Omental fat pad (tissue), 4 donors: ENCODE measurements around the gene GTF2H2C. TPM values are rescaled to one million over a fixed set of nuclear protein-coding genes. Genes with fewer than 3 reads are reported as not detected.
"Not testable (repeated sequence)": the region's sequence is repeated elsewhere in the genome, so short reads cannot be mapped to it uniquely, and the experiment has no call there.

Source experiments
- ATAC-seq: fragments of 150-250 bp; one replicate; pipeline ENCODE4 v1.9.1; 2016; ENCODE audit warnings: mild to moderate bottlenecking, moderate library complexity; ENCODE audit not compliant: low FRiP score
- DNase-seq: peaks from one replicate; pipeline ENCODE4 v3.0.0-alpha.2; 2019; ENCODE audit warnings: low spot score
- small RNA-seq: library from RNA; depleted of rRNA; stranded (forward); fragments of <200 nt; gene quantifications from one replicate; pipeline ENCODE3, GENCODE V24; 2016
- total RNA-seq, 4 donors: library from RNA; depleted of rRNA; stranded (reverse); fragments of >200 nt; gene quantifications; one replicate each; pipeline ENCODE4 v1.1.0, GENCODE V29; 2016

Gene GTF2H2C
- total RNA-seq, 4 donors from 2014 or later = 18.7 to 34.4 (median 22.1) TPM

DNA sequence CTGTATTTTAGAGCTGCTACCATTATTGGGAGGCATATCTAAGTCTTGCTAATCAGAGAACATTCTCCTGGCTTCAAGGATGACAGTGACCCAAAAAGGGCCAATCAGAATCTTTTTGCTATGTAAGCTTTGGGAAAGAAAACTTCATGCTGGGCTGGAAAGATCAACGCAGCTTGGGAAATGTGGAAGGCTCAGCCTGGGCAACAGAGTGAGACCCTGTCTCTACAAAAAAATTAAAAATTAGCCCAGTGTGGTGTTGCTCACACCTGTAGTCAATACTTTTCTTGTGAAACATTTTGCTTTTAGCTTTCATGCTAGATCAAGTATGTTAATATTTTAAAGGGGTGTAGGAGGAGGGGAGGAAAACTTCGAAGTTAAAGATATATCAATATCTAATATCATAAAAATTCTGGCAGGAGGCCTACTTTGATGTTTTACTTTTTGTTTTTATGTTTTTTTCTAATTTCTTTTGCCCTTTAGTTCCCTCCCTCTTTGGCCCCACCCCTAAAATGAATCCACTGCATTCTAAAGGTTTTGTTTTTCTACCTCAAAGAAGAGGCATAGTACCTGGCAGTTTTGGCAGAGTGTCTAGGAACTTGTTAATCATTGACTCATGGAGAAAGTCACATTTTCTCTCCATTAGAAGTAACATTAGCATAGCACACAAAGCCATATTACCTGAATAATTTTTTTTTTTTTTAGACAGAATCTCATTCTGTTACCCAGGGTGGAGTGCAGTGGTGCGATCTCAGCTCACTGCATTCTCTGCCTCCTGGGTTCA lies 17.0 kb upstream of the GTF2H2C start:
- not testable (repeated sequence) for DNase-seq, ATAC-seq

DNA sequence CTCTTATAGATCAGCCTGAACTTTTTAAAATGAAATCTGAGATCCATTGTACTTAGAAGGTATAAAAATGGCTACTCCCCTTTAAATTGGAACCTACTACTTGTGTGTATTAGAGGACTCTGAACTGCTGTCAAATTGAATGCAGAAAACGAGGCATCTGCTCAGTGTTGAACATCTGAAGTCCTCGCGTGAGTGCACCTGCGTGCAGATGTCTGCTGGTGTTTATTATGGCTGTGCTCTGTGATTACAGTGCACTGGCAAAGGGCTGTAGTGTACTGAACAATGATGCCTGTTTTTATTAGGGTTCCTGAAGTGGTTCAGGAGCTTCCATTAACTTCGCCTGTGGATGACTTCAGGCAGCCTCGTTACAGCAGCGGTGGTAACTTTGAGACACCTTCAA lies 15.4 kb upstream of the GTF2H2C start:
- not testable (repeated sequence) for ATAC-seq, DNase-seq

DNA sequence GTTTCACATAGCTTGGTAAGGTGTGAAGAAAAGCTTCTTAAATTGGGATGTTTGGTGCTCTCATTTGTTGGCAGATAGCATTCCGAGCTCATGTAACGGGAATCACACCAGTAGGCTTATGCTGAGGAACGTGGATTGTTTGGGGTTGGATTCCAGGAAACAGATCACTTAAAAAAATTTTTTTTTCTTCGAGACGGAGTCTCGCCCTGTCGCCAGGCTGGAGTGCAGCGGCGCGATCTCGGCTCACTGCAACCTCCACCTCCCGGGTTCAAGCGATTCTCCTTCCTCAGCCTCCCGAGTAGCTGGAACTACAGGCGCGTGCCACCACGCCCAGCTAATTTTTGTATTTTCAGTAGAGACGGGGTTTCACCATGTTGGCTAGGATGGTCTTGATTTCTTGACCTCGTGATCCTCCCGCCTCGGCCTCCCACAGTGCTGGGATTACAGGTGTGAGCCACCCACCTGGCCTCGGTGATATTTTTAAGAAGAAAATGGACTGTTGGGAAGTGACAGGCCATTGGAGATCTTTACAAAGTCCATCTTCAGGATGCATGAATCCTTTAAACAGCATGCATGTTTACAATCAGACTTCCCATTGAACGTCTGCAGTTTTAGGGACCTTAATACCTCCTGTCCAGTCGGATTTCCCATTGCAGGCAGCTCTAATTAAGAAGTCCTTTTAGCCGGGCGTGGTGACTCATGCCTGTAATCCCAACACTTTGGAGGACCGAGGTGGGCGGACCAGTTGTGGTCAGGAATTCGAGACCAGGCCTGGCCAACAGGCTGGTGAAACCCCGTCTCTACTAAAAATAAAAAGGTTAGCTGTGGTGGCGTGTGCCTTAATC lies 818 bp downstream of the GTF2H2C start:
- DNase-seq, ATAC-seq: not testable (repeated sequence)

DNA sequence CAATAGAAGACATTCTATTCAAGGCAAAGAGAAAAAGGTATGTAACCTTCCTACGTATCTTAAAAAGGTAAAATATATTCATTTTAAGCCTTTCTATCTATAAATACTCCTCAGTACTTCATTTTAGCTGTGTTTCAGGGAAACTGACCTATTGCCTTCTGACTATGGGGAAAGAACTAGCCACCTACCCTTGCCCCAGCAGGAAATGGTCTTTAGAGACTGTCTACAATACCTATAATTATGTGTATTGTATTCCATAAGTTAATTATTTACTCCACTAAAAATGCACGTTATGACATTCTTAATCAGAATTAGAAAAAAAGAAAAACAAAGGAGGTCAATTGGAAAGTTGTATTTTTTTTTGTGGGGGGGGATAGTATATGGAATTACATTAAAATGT lies 6.2 kb downstream of the GTF2H2C start:
- not testable (repeated sequence) for DNase-seq, ATAC-seq

DNA sequence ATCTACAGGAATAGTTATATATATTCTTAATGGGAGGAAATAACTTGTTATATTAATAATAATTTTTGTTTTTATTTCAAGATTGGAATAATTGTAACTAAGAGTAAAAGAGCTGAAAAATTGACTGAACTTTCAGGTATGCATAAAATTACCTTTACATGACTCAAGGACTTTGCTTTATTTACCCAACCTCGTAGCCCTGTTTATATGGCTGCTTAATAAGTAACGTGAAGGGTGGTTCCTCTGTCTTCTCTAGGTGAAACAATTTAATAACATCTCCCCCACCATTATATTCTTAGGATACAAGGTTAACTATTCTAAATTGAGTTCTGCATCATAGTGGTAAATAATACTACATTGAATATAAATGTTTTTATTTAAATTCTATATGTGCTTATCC lies 8.1 kb downstream of the GTF2H2C start:
- ATAC-seq, DNase-seq: not testable (repeated sequence)

DNA sequence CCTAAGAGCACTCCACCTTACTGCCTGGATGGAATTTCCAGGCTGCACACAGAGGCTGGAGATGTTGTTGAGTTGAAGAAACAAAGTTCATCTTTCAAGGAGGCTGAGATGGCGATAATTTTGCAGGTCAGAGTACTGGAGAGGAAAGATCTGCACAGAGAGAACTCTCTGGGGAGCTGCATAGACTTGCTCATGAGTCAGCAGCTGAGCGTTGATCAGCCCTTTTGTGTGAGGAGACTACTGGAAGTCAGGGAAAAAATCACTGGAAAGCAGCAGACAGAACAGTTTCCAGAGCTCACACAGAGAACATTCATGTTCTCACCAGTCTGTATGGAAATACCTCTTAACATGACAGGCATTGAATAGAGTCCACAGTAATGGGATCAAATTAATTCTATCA lies 23.4 kb downstream of the GTF2H2C start:
- DNase-seq, ATAC-seq: not testable (repeated sequence)

DNA sequence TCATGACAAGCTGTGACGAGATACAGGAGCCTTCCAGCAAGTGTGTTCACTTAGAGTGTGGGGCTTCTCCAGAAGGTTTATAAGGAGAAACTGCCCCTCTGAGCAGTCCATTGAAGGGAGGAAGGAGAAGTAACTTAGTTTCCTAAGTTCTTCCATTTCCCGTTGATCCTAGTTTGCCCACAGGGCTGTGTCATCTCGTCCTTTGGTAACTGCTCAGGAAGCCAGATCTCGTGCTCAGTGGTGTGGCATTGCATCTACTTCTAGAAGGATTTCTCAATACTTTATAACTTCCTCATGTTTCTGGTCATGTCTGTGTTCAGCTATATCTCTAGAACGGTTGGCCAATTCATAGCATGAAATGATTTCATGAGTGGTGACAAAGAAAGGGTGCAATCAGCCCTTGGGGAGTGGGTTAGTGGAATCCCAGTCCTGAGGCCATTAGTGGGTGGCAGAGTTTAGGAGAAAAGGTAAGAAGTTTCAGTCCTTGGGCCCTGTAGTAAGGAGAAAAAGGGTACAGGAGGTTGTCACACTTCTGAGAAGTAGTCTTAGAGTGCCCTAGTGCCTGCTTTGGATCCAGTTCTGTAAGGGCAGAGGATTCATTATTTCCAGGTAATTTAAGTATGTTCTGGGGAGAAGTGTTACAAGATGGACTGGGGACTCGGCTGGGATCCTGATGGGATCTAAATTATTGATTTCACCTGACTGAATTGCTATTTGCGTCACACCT lies 36.3 kb downstream of the GTF2H2C start:
- DNase-seq, ATAC-seq: not testable (repeated sequence)

DNA sequence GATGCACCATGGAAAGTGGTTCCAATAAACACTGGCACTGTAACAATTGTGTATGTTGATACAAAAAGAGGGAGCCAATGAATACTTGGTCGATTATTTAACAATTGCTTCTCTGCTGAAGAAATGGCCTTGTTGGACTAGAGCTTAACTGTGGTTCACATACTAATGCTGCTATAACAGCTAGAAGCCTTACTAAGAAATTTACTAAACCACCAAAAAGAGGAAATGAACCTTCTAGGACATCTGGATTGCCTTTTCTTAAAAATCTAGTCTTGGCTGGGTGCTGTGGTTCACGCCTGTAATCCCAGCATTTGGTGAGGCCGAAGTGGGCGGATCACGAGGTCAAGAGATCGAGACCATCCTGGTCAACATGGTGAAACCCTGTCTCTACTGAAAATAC lies 42.0 kb downstream of the GTF2H2C start:
- not testable (repeated sequence) for ATAC-seq, DNase-seq

DNA sequence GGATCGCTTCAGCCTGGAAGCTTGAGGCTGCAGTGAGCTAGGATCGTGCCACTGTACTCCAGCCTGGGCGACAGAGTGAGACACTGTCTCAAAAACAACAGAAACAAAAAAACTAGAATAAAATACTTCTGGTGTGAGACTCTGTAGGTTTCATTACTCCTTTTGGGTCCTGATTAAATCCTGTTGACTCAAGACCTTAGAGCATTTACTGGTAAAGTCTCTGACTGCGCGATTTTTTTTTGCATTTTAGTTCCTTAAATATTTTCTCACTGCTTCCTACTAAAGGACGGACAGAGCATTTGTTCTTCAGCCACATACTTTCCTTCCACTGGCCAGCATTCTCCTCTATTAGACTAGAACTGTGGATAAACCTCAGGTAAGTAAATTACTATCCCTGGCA lies 46.8 kb downstream of the GTF2H2C start:
- ATAC-seq, DNase-seq: not testable (repeated sequence)

DNA sequence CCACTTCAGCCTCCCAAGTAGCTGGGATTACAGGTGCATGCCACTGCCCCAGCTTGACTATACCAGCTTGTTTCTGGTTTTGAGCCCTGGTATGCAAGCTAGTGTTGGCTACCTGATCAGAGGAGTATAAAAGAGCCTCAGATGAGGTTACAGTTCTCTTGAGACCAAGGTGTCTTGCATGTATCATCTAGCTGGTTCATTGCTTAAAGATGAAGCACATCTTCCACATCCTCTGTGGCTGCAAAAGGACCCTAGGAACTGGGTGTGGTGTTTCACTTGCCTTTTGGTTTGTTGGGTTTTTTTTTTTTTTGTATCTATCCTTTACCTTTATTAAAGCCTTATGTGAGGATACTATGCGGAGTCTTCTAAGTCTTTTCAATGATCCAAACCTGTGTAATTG lies 47.8 kb downstream of the GTF2H2C start:
- DNase-seq, ATAC-seq: not testable (repeated sequence)

DNA sequence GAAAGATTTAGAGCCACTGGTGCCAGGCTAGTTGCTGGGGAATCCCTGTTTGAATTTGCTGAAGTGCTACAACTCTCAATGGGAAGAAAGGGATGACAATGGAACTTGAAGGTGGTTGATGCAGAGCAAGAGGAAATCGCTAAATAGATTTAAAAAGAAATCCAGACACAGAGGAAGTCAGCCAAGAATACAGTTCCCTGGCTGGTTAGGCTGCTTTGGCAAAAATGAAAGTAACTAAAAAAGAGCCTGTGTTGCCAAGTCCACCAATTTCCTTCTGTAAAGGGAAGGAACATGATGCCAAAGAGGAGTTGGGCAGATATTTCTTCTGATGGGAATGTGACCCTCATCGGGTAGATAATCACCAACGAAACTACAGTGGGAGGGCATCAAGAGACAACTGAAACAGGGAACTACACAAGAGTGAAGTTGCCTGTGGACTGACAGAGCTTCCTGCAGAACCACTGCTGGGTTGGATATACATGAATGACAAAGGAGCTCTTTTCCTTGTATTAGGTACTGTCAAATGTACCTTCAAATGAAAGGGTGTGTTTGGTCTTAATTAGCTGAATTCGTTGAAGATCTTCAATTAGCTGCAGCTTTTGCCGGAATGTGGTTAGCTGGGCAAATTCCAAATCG lies 49.0 kb downstream of the GTF2H2C start:
- not testable (repeated sequence) for DNase-seq, ATAC-seq

DNA sequence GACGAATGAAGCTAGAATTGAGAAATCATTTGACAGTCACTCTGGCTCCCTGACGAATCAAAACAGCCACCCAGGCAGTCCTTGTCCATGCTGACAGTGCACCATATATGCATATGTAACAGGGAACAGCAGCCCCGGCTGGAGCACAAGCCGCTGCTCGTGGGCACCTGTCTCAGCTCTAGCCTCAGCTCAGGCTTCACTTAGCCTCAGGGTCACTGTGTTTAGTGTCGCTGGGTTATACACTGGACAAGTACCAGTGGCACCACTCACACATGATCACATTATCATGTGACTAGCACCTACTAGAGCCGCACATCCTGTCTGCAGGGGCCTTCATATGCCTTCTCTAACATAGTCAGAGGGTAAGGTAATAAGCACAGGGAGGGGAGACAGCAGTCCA lies 54.9 kb downstream of the GTF2H2C start:
- not testable (repeated sequence) for ATAC-seq, DNase-seq

DNA sequence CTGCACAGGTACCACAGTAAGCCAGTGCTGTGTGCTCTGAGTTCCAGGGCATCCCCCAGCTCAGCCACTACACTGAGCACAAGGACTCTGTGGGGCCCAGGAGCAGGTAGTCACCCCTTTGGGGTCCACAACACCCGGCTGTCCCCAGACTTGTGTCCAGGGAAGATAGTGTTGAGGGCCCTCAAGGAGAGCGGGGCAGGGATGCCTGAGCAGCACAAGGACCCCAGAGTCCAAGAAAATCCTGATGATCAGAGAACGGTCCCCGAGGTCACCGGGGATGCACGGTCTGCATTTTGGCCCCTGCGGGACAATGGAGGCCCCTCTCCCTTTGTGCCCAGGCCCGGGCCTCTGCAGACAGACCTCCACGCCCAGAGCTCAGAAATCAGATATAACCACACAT lies 71.9 kb downstream of the GTF2H2C start:
- ATAC-seq, DNase-seq: not testable (repeated sequence)

Small RNA genes lying within 50 kb of the gene (small RNA-seq; reads per million reads assigned to genes)
- gene RNU6-724P = not detected

Other genes starting within 250 kb of the GTF2H2C start
- 1 to 10 TPM; 5.2 to 9.1 (median 5.8) TPM for gene CCDC125, start 227.4 kb upstream of the GTF2H2C start, total RNA-seq
- gene AK6, start 190.7 kb upstream of the GTF2H2C start, total RNA-seq = 10 to 100 TPM; 19.2 to 31.1 (median 24.7) TPM
- 10 to 100 TPM; 38.6 to 57.0 (median 49.8) TPM for gene TAF9, start 190.7 kb upstream of the GTF2H2C start, total RNA-seq
- gene RAD17, start 190.4 kb upstream of the GTF2H2C start, total RNA-seq = 10 to 100 TPM in 2 of 4 donors, 1 to 10 TPM in 2; 9.6 to 22.4 (median 11.4) TPM
- 1 to 10 TPM in 3 of 4 donors, under 1 TPM in 1; 0.63 to 1.9 (median 1.4) TPM for gene MARVELD2, start 145.1 kb upstream of the GTF2H2C start, total RNA-seq
- gene OCLN, start 67.4 kb upstream of the GTF2H2C start, total RNA-seq = 10 to 100 TPM in 1 of 4 donors, 1 to 10 TPM in 3; 2.2 to 10.6 (median 6.2) TPM